Muscle of back (tissue), 10 donors: ENCODE data around the gene ZNF600. TPM values are rescaled to one million over a fixed set of nuclear protein-coding genes. Genes with fewer than 3 reads are reported as not detected.

ENCODE experiments used
- polyA plus RNA-seq, 10 donors: library from polyadenylated mRNA; unstranded; fragments of 120-200 nt; gene quantifications; one replicate each; pipeline ENCODE4 v1.2.1, GENCODE V29; 2013; ENCODE audit not compliant: insufficient read length in 10 of 10

ZNF600 gene
- polyA plus RNA-seq, 10 donors, result 1.3 to 5.1 (median 3.5) TPM

Other genes with a start within 250 kb of the ZNF600 start
- 10 to 100 TPM in 2 of 10 donors, 1 to 10 TPM in 8; 6.8 to 12.7 (median 8.8) TPM for gene ZNF701, start 216.5 kb downstream of the ZNF600 start, polyA plus RNA-seq
- gene ZNF83, start 148.4 kb downstream of the ZNF600 start, polyA plus RNA-seq, result 10 to 100 TPM; 25.8 to 81.0 (median 36.4) TPM
- gene ZNF611, start 51.7 kb downstream of the ZNF600 start, polyA plus RNA-seq, result 10 to 100 TPM in 1 of 10 donors, 1 to 10 TPM in 9; 4.9 to 10.3 (median 7.2) TPM
- gene ZNF28, start 34.8 kb upstream of the ZNF600 start, polyA plus RNA-seq, result 10 to 100 TPM in 3 of 10 donors, 1 to 10 TPM in 7; 6.6 to 11.4 (median 8.3) TPM
- gene ZNF468, start 70.8 kb upstream of the ZNF600 start, polyA plus RNA-seq, result 10 to 100 TPM; 13.2 to 22.5 (median 18.1) TPM
- gene ZNF320, start 110.8 kb upstream of the ZNF600 start, polyA plus RNA-seq, result 10 to 100 TPM in 9 of 10 donors, 1 to 10 TPM in 1; 9.9 to 30.9 (median 14.8) TPM
- 1 to 10 TPM; 2.2 to 3.9 (median 2.9) TPM for gene ZNF888, start 136.6 kb upstream of the ZNF600 start, polyA plus RNA-seq
- 1 to 10 TPM; 5.2 to 8.6 (median 7.3) TPM for gene ZNF816, start 176.1 kb upstream of the ZNF600 start, polyA plus RNA-seq
- gene ERVV-1, start 227.1 kb upstream of the ZNF600 start, polyA plus RNA-seq, result under 1 TPM in 1 of 10 donors, not detected in 9; 0.25 TPM